GM19467 (cell line): Measurements from ENCODE around the gene ROR2.
"Not testable (repeated sequence)": the region's sequence is repeated elsewhere in the genome, so short reads cannot be mapped to it uniquely, and the experiment has no call there.

Source experiments
- ATAC-seq: cut with Tn5 transposase; IDR thresholded peaks from one replicate; pipeline ENCODE4 v1.9.1; 2021; ENCODE audit warnings: mild to moderate bottlenecking, moderate library complexity; ENCODE audit not compliant: unreplicated experiment

ROR2 gene

DNA sequence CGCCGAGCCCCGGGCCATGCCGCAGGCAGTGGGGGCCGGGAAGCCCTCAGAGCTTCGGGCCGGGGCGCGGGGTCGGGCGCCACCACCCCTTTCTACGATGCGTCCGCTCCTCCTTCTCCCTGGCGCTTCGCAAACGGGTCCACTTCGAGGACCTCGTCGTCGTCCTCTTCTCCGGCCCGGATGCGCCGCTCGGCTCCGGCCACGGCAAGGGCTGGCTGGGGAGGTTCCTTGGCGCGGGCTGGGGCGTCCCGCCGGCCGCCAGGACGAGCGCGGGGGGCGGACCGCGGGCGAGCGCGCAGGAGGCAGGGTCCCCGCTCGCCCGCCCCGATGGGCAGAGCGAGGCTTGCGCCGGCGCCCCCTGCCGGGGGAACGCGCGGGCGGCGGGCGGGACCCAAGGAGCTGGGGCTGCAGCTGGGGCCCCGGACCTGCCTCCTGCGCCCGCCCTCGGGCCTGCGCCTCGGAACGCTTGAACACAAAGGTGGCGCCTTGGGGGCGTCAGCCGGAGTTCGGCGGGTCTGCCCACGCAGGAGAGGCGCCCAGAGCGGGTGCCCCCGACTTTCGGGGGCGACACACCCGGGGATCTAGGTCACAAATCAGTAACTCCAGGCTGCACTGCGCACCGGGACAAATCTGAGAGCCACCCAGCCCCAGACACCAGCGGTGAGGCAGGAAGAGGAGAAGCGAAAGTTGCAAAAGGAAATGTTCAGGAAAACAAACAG lies at the start of gene ROR2:
ROR2 (minus strand) TSS at position 283 of the 719 bp plus-strand sequence.
- ATAC-seq: no peak

- ATAC-seq: no peak
These were observed 45.1 kb upstream of the ROR2 start for GRCh38 chr9:91995000-91995655.

GRCh38 chr9:91994422-91994821 lies 44.4 kb upstream of the ROR2 start:
- no peak for ATAC-seq

- ATAC-seq: no peak
These were observed 42.5 kb upstream of the ROR2 start for GRCh38 chr9:91992461-91993041.

- no peak for ATAC-seq
These were observed 41.8 kb upstream of the ROR2 start for GRCh38 chr9:91991721-91992341.

DNA sequence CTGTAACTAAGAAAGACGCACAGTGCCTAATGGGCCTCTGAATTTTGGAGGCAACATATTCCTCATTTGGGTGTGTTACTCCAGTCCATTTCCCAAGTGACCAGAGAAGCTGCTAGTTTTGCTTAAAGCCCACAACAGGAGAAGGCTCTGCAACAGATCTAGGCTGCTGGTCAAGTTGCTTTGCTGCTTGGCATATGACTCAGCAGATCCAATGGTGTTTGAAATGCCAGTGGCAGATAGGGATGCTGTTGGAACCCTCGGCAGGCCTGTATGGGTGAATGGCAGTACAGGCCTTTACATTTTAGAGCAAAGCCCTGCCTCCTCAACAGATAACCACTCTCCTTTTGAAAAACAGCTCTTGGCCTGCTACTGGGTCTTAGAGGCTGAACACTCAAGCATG lies 36.2 kb upstream of the ROR2 start:
- ATAC-seq: no peak

- ATAC-seq: no peak
These were observed 35.7 kb upstream of the ROR2 start for GRCh38 chr9:91985692-91986091.

- no peak for ATAC-seq
These were observed 28.8 kb upstream of the ROR2 start for GRCh38 chr9:91978740-91979414.

DNA sequence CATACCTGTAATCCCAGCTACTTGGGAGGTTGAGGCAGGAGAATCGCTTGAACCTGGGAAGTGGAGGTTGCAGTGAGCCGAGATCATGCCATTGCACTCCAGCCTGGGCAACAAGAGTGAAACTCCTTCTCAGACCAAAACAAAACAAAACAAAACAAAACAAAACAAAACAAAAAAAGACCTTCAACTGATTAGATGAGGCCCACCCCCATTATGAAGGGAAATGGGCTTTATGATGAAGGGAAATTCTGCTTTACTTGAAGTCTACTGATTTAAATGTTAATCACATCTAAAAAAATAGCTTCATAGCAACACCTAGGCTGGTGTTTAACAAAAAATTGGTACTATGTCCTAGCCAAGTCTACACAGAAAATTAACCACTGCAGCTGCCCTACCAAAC lies 25.2 kb upstream of the ROR2 start:
- ATAC-seq: not testable (repeated sequence)

GRCh38 chr9:91972711-91973110 lies 22.7 kb upstream of the ROR2 start:
- no peak for ATAC-seq

DNA sequence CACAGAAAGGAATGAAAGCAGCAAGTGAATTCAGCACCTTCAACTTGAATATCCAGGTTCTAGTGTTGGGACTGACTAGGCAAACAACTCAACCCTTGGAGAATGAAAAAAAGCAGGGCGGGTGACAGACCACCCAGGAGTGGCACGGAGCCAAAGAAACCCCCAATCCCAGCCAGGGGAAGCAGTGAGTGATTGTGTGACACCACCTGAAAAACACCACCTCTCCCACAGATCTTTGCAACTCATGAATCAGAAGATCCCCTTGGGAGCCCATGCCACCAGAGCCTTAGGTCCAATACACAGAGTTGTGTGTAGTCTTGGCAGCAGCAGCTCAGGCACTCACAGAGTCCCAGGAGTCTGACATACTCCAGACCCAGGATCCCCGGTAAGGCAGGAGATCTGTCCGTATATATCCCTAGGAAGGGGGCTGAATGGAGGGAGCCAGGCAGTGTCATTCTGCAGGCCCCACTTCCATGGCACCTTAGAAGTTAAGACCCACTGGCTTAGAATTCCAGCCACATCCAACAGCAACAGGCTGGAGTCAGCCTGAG lies 22.1 kb upstream of the ROR2 start:
- no peak for ATAC-seq

DNA sequence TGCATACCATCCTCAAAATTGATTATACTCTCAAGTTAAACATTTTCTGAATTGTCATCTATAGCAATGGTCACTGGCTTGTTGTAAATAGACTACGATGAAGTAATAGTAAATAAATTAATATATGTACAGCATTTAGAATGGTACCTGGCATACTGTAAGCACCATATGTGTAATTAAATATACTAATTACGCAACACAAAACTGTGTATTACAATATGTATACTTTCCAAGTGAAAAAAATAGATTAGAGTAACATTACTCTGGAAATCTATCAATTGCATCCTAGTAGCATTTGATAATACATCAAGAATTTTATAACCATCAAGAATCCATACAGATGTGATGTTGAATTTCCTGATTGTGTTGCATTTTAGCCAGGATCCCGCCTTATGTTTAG lies 17.2 kb upstream of the ROR2 start:
- no peak for ATAC-seq

GRCh38 chr9:91966503-91966902 lies 16.5 kb upstream of the ROR2 start:
- ATAC-seq: no peak

DNA sequence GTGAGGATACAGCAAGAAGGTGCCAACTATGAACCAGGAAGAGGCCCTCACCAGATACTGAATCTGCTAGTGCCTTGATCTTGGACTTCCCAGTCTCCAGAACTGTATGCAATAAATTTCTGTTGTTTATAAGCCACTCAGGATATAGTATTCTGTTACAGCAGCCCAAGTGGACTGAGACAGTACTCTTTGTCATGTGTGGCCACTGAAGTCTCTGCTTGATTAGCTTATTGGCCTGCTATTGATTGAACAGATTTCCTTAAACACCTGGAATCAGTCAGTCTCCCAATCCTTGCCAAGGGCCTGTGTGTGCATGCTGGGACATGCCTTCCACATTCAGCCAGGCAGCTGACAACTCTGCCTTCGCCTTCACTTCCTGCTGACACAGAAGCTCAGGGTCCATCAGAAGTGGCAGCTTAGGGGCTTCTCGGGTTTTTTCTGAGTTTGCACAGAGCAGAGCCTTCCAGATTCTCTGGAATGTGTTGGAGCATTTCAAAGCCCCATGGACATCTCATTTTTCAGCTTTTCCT lies 13.7 kb upstream of the ROR2 start:
- ATAC-seq: no peak

DNA sequence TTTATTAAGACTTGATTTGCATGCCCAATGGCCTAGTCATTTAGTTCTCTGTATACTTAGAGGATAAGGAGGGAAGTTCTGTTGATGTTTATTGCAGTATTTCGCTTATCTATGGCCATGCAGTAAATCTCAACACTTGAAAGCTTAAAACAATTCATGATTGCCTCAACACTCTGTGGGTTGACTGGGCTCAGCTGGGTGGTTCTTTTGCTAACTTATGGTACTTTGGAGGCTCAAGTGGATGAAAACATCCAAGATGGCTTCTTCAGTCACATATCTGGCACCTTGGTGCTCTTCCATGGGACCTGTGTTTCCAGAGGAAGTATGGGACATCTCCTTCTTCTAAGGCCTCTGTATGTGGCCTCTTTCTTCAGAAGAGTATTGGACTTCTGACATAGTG lies 10.3 kb upstream of the ROR2 start:
- ATAC-seq: no peak

GRCh38 chr9:91958174-91958573 lies 8.1 kb upstream of the ROR2 start:
- no peak for ATAC-seq

- no peak for ATAC-seq
These were observed 4.9 kb upstream of the ROR2 start for GRCh38 chr9:91954841-91955471.

GRCh38 chr9:91953718-91954117 lies 3.7 kb upstream of the ROR2 start:
- no peak for ATAC-seq

- no peak for ATAC-seq
These were observed 2.0 kb upstream of the ROR2 start for GRCh38 chr9:91951944-91952520.

GRCh38 chr9:91949392-91949945 lies 559 bp downstream of the ROR2 start:
- ATAC-seq: no peak
